IMR-90 (cell line): Measurements from ENCODE around the gene COL12A1. TPM values are rescaled to one million over a fixed set of nuclear protein-coding genes. Genes with fewer than 3 reads are reported as not detected.

ENCODE experiments used
- ATAC-seq: fragments of 200-7000 bp; cut with Tn5 transposase; 2 replicates; pipeline ENCODE4 v1.9.1; 2020; ENCODE audit warnings: low read depth, mild to moderate bottlenecking, moderate library complexity
- BruUV-seq: library from RNA; stranded (reverse); fragments of 400-500 nt; replicated peaks from 2 replicates; lab custom pipeline; 2021; lab: Mats Ljungman, UMichigan
- CTCF ChIA-PET: fragments of 300-600 bp; formaldehyde crosslinking; extraction: SDS; loops from one replicate; lab custom pipeline; 2021; ENCODE audit warnings: antibody characterized with exemption; lab: Yijun Ruan, JAX
- POLR2A ChIA-PET: fragments of 300-600 bp; sonication (Branson Sonifier 250); formaldehyde crosslinking; loops from one replicate; lab custom pipeline; 2022; ENCODE audit warnings: antibody characterized with exemption; ENCODE audit not compliant: unreplicated experiment; lab: Charles Lee
- DNase-seq: peaks from one replicate; pipeline ENCODE4 v3.0.0; 2013
- H2AFZ ChIP-seq: replicated peaks from 2 replicates; pipeline ENCODE3; 2013; ENCODE audit warnings: low read length, mild to moderate bottlenecking; ENCODE audit not compliant: poor library complexity
- H2AK5ac ChIP-seq: 2 replicates; pipeline ENCODE4 v1.6.1; 2013; ENCODE audit warnings: low read depth, low read length, inconsistent platforms
- H2AK9ac ChIP-seq: replicated peaks from 2 replicates; pipeline ENCODE3; 2013; ENCODE audit warnings: mild to moderate bottlenecking, low read depth, low read length, moderate library complexity; ENCODE audit not compliant: poor library complexity
- H2BK120ac ChIP-seq: 2 replicates; pipeline ENCODE4 v1.6.1; 2013; ENCODE audit warnings: low read depth, low read length, inconsistent platforms
- H2BK15ac ChIP-seq: 3 replicates; pipeline ENCODE4 v1.6.1; 2013; ENCODE audit warnings: low read depth, low read length, inconsistent platforms
- H2BK20ac ChIP-seq: 2 replicates; pipeline ENCODE4 v1.6.1; 2013; ENCODE audit warnings: low read depth, mild to moderate bottlenecking, inconsistent platforms, low read length, moderate library complexity
- H2BK5ac ChIP-seq: 2 replicates; pipeline ENCODE4 v1.6.1; 2013; ENCODE audit warnings: mild to moderate bottlenecking, low read depth, low read length, inconsistent platforms; ENCODE audit not compliant: poor library complexity, severe bottlenecking
- H3K14ac ChIP-seq: replicated peaks from 2 replicates; pipeline ENCODE4 v1.6.1; 2013; ENCODE audit warnings: low read depth, low read length, inconsistent platforms
- H3K18ac ChIP-seq: 2 replicates; pipeline ENCODE4 v1.6.1; 2013; ENCODE audit warnings: low read depth, low read length, control low read depth
- H3K23ac ChIP-seq: 2 replicates; pipeline ENCODE4 v1.6.1; 2013; ENCODE audit warnings: low read depth, low read length, inconsistent platforms
- H3K27ac ChIP-seq: 2 replicates; pipeline ENCODE4 v1.5.1; 2013; ENCODE audit warnings: mild to moderate bottlenecking, control low read depth, low read length; ENCODE audit not compliant: insufficient read depth
- H3K27me3 ChIP-seq: 2 replicates; pipeline ENCODE4 v1.6.1; 2013; ENCODE audit warnings: low read length; ENCODE audit not compliant: control insufficient read depth, insufficient read depth
- H3K36me3 ChIP-seq: 2 replicates; pipeline ENCODE4 v1.6.1; 2013; ENCODE audit warnings: low read length, mixed read lengths; ENCODE audit not compliant: control insufficient read depth, insufficient read depth
- H3K4ac ChIP-seq: 2 replicates; pipeline ENCODE4 v1.6.1; 2013; ENCODE audit warnings: low read depth, low read length, inconsistent platforms
- H3K4me1 ChIP-seq: 2 replicates; pipeline ENCODE4 v1.6.1; 2013; ENCODE audit warnings: low read length, mixed read lengths; ENCODE audit not compliant: control insufficient read depth, insufficient read depth
- H3K4me2 ChIP-seq: 2 replicates; pipeline ENCODE4 v1.6.1; 2013; ENCODE audit warnings: low read depth, mild to moderate bottlenecking, control low read depth, low read length, moderate library complexity
- H3K4me3 ChIP-seq: 2 replicates; pipeline ENCODE4 v1.5.1; 2013; ENCODE audit warnings: low read depth, mild to moderate bottlenecking, control low read depth, low read length, moderate library complexity; ENCODE audit not compliant: insufficient read depth
- H3K56ac ChIP-seq: 2 replicates; pipeline ENCODE4 v1.6.1; 2013; ENCODE audit warnings: low read length, inconsistent platforms; ENCODE audit not compliant: insufficient read depth; ENCODE audit errors: extremely low read depth
- H3K79me1 ChIP-seq, 2 experiments: 2 replicates each; pipeline ENCODE4 v1.6.1; 2013; ENCODE audit warnings: low read length in 2 of 2, inconsistent platforms in 1 of 2, low read depth in 1 of 2
- H3K9ac ChIP-seq: 2 replicates; pipeline ENCODE4 v1.6.1; 2013; ENCODE audit warnings: low read depth, low read length, control low read depth
- H3K9me1 ChIP-seq: 2 replicates; pipeline ENCODE4 v1.6.1; 2013; ENCODE audit warnings: low read length, inconsistent platforms; ENCODE audit not compliant: insufficient read depth
- H3K9me3 ChIP-seq: 2 replicates; pipeline ENCODE4 v1.6.1; 2013; ENCODE audit warnings: low read length; ENCODE audit not compliant: control insufficient read depth, insufficient read depth
- H4K20me1 ChIP-seq: 2 replicates; pipeline ENCODE4 v1.6.1; 2013; ENCODE audit warnings: low read length, inconsistent platforms; ENCODE audit not compliant: insufficient read depth
- H4K5ac ChIP-seq: 2 replicates; pipeline ENCODE4 v1.6.1; 2013; ENCODE audit warnings: mild to moderate bottlenecking, low read depth, low read length, control low read depth
- H4K8ac ChIP-seq, 2 experiments: 2 replicates each; pipeline ENCODE4 v1.6.1; 2013; ENCODE audit warnings: low read depth in 2 of 2, low read length in 2 of 2, control low read depth in 1 of 2, inconsistent platforms in 1 of 2
- H4K91ac ChIP-seq: 2 replicates; pipeline ENCODE4 v1.6.1; 2013; ENCODE audit warnings: low read depth, low read length, inconsistent platforms; ENCODE audit not compliant: insufficient read depth
- MXI1 ChIP-seq: IDR thresholded peaks from 2 replicates; pipeline ENCODE4 v1.6.1; 2012; ENCODE audit warnings: low read depth, mild to moderate bottlenecking, low read length, moderate library complexity, borderline replicate concordance
- NFE2L2 ChIP-seq: fragments of 150-350 bp; IDR thresholded peaks from 2 replicates; pipeline ENCODE4 v1.6.1; 2016; ENCODE audit warnings: low read depth, mild to moderate bottlenecking, low read length
- WGBS, 2 experiments: methylation state at CpG; one replicate each; pipeline versions ENCODE4 v1.1.5 to v1.1.7; 2013; ENCODE audit warnings: missing lambda C conversion rate in 2 of 2; ENCODE audit not compliant: insufficient read length in 1 of 2; ENCODE audit errors: extremely low coverage in 2 of 2; 5-methylcytosine and 5-hydroxymethylcytosine counted together
- dilution Hi-C: fragments of 300-500 bp; cut with HindIII; formaldehyde crosslinking; loops from one replicate; pipeline ENCODE4 v1.14.3; 2018; ENCODE audit warnings: low sequenced_read_pairs; ENCODE audit not compliant: unreplicated experiment
- in situ Hi-C: fragments of 300-500 bp; cut with MboI; formaldehyde crosslinking; loops from 3 replicates; pipeline ENCODE4 v1.14.3; 2019; ENCODE audit warnings: low sequenced_read_pairs, inconsistent platforms, mixed read lengths
- intact Hi-C: fragments of 100-400 bp; cut with micrococcal nuclease; formaldehyde crosslinking; loops from 2 replicates; pipeline ENCODE4 v1.10.0; 2022
- polyA plus RNA-seq, 3 experiments: library from polyadenylated mRNA; depleted of rRNA; stranded (reverse); fragments of >200 nt; gene quantifications; 2 replicates each; pipeline ENCODE4 v1.2.3, GENCODE V29; 2012; ENCODE audit warnings: low replicate concordance in 1 of 3
- total RNA-seq: library from RNA; depleted of rRNA; stranded (reverse); fragments of >200 nt; gene quantifications from 2 replicates; pipeline ENCODE4 v1.2.3, GENCODE V29; 2012

Gene COL12A1
- total and polyA plus RNA-seq, 2 of the 4 experiments (the other 2 are of a cell fraction), result 350 to 452 TPM

DNA sequence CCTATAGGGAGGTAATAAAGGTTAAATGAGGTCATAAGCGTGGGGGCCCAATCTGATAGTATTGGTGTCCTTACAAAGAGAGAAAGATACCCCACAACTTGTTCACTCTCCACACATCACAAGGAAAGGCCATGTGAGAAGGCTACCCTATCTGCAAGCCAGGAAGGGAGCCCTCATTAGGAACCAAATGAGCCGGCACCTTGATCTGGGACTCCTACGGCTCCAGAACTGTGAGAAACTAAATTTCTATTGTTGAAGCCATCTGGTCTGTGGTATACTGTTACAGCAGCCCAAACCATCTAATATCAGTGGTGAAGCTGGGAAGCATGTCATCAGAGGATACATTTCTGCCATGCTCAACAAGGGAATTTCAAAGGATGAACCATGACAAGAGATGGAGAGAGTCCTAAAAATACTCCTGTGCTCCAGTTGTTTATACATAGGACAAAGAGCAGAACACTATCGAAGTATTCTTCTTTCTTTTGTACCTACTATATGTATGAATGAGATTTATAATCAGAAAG, 27.3 kb upstream of the COL12A1 start:
- TF ChIP-seq NFE2L2 (no peak), MXI1 (no peak)
- Histone ChIP-seq H3K23ac (no peak overlapping the region), H4K5ac (no peak overlapping the region), H3K36me3 (peaks cover 5% of the 10 kb centered on the region), H3K4me1 (no peaks in the 10 kb centered on the region), H3K79me1 (no peaks in the 10 kb centered on the region), H4K91ac (no peak overlapping the region), H3K56ac (no peak overlapping the region), H2AFZ (no peak overlapping the region), H3K4ac (no peak overlapping the region), H3K14ac (no peak overlapping the region), H2BK20ac (no peak overlapping the region), H2BK15ac (no peak overlapping the region), H2AK9ac (no peak overlapping the region), H3K18ac (no peak overlapping the region), H3K9me1 (no peaks in the 10 kb centered on the region), H4K8ac (no peak overlapping the region), H2BK5ac (no peak overlapping the region), H2AK5ac (no peak overlapping the region), H3K27ac (no peak overlapping the region), H3K9me3 (no peaks in the 10 kb centered on the region), H4K20me1 (no peaks in the 10 kb centered on the region), H3K4me3 (no peak overlapping the region), H2BK120ac (no peak overlapping the region), H3K9ac (no peak overlapping the region), H3K27me3 (no peaks in the 10 kb centered on the region), H3K4me2 (no peak overlapping the region)
- in situ Hi-C loops, result no loop called here
- dilution Hi-C loops, result no loop called here
- ChIA-PET POLR2A (no interaction called here), CTCF (interaction anchor here (0.6 kb wide), 1 partner anchor 263 kb away, joined by 9 read pairs; no protein-coding TSS in a partner anchor)
- ATAC-seq (no peak), DNase-seq (no peak)
- no CpG with 5 or more reads among the region's 4 CpGs for WGBS, 2 experiments
- no TSS peak for BruUV-seq
- intact Hi-C loops, result no loop called here
